ENCODE results near the gene VPREB1.

DNA sequence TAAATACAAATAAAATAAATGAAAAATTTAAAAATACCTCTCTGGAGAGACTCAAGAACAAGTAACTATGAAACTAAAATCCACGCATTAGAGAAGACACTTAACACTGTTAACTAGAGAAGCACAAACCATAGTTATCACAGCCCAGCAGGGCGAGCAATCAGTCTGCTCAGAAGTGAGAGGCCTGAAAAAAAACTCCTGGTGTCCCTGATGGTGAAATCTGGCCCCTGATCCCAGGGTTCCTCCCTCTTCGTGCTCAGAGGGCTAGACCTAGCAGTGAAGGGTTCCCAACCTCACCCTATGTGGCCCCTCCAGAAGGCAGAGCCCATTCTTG is 49.7 kb upstream of the VPREB1 start:
- no peak for TF ChIP-seq CTCF (IDR thresholded peaks at IDR 0.05; ENCODE audit: borderline replicate concordance, extremely low read depth, low read length, poor library complexity, severe bottlenecking)
- no peak for TF ChIP-seq EZH2 (IDR thresholded peaks at IDR 0.05; ENCODE audit: borderline replicate concordance, low read depth, low read length, severe bottlenecking)
